Stimulated activated CD4-positive, alpha-beta T cell treated with anti-CD3 and anti-CD28 coated beads, Interleukin-4, amount 100 ng/mL, for 24 hours (primary cell): ENCODE measurements around the gene MYL5.
A peak's percentile ranks its signal among the peaks of the same experiment; 100 is the strongest.
"Not testable (repeated sequence)": the region's sequence is repeated elsewhere in the genome, so short reads cannot be mapped to it uniquely, and the experiment has no call there.

Experiments used
- DNase-seq: peaks from one replicate; pipeline ENCODE4 v3.0.0-alpha.2; 2020

Gene MYL5

GRCh38 chr4:636628-637159, 37.6 kb upstream of the MYL5 start:
- no peak for DNase-seq

- DNase-seq = no peak
These were observed 36.6 kb upstream of the MYL5 start for GRCh38 chr4:637536-638280.

- DNase-seq = not testable (repeated sequence)
These were observed 32.0 kb upstream of the MYL5 start for GRCh38 chr4:642366-642765.

GRCh38 chr4:646460-646859, 27.9 kb upstream of the MYL5 start:
- DNase-seq = peak; percentile 27

- DNase-seq = no peak
These were observed 26.9 kb upstream of the MYL5 start for GRCh38 chr4:647481-647880.

GRCh38 chr4:648579-649292, 25.6 kb upstream of the MYL5 start:
- DNase-seq = no peak

- DNase-seq = no peak
These were observed 25.1 kb upstream of the MYL5 start for GRCh38 chr4:649293-649625.

GRCh38 chr4:649751-650310, 24.5 kb upstream of the MYL5 start:
- DNase-seq = no peak

- no peak for DNase-seq
These were observed 23.9 kb upstream of the MYL5 start for GRCh38 chr4:650461-650860.

GRCh38 chr4:650951-651883, 23.1 kb upstream of the MYL5 start:
- DNase-seq = no peak

- no peak for DNase-seq
These were observed 22.3 kb upstream of the MYL5 start for GRCh38 chr4:651884-652642.

GRCh38 chr4:653080-653821, 21.1 kb upstream of the MYL5 start:
- no peak for DNase-seq

- DNase-seq = no peak
These were observed 20.4 kb upstream of the MYL5 start for GRCh38 chr4:653831-654502.

GRCh38 chr4:654503-654845, 19.9 kb upstream of the MYL5 start:
- DNase-seq = no peak

GRCh38 chr4:654871-655463, 19.4 kb upstream of the MYL5 start:
- DNase-seq = no peak

- DNase-seq = no peak
These were observed 18.7 kb upstream of the MYL5 start for GRCh38 chr4:655464-656151.

GRCh38 chr4:656436-657337, 17.7 kb upstream of the MYL5 start:
- no peak for DNase-seq

- DNase-seq = no peak
These were observed 17.0 kb upstream of the MYL5 start for GRCh38 chr4:657338-657833.
